ENCODE results near the gene CCDC188. TPM values are rescaled to one million over a fixed set of nuclear protein-coding genes. Genes with fewer than 3 reads are reported as not detected.

The CCDC188 gene
- total RNA-seq, 1 experiment from 2014 or later = not detected

DNA sequence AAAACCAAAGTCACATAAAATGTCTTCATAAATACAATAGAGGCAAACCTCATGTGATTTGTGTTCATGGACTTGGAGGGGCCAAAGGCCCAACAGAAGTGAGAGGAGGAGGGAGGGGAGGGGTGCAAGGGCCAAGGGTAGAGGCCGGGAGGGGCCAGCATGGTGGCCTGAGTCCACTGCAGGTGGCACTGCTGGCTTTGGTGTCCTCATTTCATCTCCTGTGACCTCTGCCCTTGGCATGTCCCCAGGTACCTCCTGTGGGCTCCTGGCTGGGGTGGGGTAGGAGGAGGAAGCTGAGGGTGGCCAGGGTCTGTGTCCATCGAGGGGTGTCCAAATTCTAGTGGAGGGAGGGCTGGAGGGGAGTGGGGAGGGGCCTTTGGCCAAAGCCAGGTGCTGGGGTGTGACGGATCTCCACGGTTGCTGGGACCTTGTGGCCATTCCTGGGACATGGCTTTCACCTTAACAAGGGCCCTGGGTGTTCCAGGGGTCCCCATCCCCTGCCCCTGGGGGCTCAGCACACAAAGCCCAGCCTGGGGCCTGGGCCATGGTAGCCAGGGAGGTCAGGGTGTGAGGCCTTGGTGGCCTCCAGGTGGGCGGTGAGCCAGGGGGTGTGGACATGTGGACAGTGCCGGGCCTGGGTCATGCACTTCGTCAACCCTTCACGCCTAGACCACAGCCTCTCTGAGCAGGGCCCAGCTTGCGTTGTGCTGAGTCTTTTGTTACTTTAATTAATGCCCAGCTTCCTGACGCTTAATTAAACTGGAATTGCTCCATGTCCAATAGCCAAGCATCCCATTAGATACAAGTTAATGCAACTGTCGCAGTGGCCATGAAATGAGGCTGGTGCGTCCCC, 20.7 kb upstream of the CCDC188 start:
- no peak for DNase-seq
- Histone ChIP-seq H4K91ac (ENCODE audit: insufficient read length, low read depth, low read length) (no peak overlapping the region), H3K4me2 (ENCODE audit: insufficient read depth, insufficient read length, low read length) (no peak overlapping the region), H2AFZ (ENCODE audit: low read length) (no peak overlapping the region), H3K4ac (ENCODE audit: low read depth, low read length) (no peak overlapping the region), H3K27me3 (ENCODE audit: insufficient read depth, low read length) (no peaks in the 10 kb centered on the region), H2BK20ac (ENCODE audit: low read depth, low read length, poor library complexity, severe bottlenecking) (no peak overlapping the region), H2BK15ac (ENCODE audit: low read depth, low read length) (no peak overlapping the region), H3K27ac (ENCODE audit: insufficient read length, low read depth, low read length) (no peak overlapping the region), H2BK5ac (ENCODE audit: insufficient read length, low read length) (no peak overlapping the region), H3K56ac (ENCODE audit: insufficient read length, low read depth, low read length) (no peak overlapping the region), H3T11ph (ENCODE audit: low read length) (no peak overlapping the region), H3K23me2 (ENCODE audit: insufficient read length, low read depth, low read length, poor library complexity, severe bottlenecking) (no peaks in the 10 kb centered on the region), H3K9ac (ENCODE audit: extremely low read depth, insufficient read length, low read length) (no peak overlapping the region), H3K79me1 (ENCODE audit: insufficient read depth, low read depth, low read length, poor library complexity, severe bottlenecking) (no peaks in the 10 kb centered on the region), H4K8ac (replicated peaks; ENCODE audit: insufficient read length, low read depth, low read length) (no peak overlapping the region), H4K5ac (ENCODE audit: insufficient read length, low read depth, low read length) (no peak overlapping the region), H3K14ac (ENCODE audit: insufficient read depth, low read length) (no peak overlapping the region; the same call in 1 of the 2 replicates), H3K79me2 (ENCODE audit: insufficient read depth, low read length) (no peaks in the 10 kb centered on the region), H4K20me1 (ENCODE audit: control insufficient read depth, insufficient read depth, insufficient read length) (no peaks in the 10 kb centered on the region), H3K23ac (ENCODE audit: insufficient read length, low read depth, low read length) (no peak overlapping the region), H2BK12ac (ENCODE audit: insufficient read length, low read depth, low read length) (no peak overlapping the region), H3K18ac (ENCODE audit: insufficient read length, low read depth, low read length) (no peak overlapping the region), H3K9me3 (ENCODE audit: control insufficient read depth, low read depth, low read length) (no peaks in the 10 kb centered on the region), H3K4me1 (ENCODE audit: insufficient read depth, low read length) (no peaks in the 10 kb centered on the region), H2AK5ac (ENCODE audit: insufficient read length, low read length) (no peak overlapping the region), H2BK120ac (ENCODE audit: low read depth, low read length, poor library complexity, severe bottlenecking) (no peak overlapping the region)
- no CpG with 5 or more reads among the region's 12 CpGs for WGBS (ENCODE audit: extremely low coverage, insufficient read length, low lambda C conversion rate)
- peaks cover 0 to 17% of the 10 kb centered on the region in 2 experiments; a peak in 2 of 4 replicates for H3K4me1 Mint-ChIP-seq
- no peaks in the 10 kb centered on the region for H3K36me3 Mint-ChIP-seq (ENCODE audit: insufficient read depth in 1 of 3, low read depth in 3 of 3)
- H3K9me3 Mint-ChIP-seq = no peaks in the 10 kb centered on the region; a peak in 1 of 5 replicates
- peak overlapping the region in 1 of 3 experiments; percentile 67; a peak in 1 of 7 replicates for H3K27ac Mint-ChIP-seq
- H3K4me3 Mint-ChIP-seq = no peak overlapping the region
- H3K27me3 Mint-ChIP-seq (ENCODE audit: low read depth) = no peaks in the 10 kb centered on the region; the same call in 1 of the 2 replicates
- TF ChIP-seq, protein P1, sequence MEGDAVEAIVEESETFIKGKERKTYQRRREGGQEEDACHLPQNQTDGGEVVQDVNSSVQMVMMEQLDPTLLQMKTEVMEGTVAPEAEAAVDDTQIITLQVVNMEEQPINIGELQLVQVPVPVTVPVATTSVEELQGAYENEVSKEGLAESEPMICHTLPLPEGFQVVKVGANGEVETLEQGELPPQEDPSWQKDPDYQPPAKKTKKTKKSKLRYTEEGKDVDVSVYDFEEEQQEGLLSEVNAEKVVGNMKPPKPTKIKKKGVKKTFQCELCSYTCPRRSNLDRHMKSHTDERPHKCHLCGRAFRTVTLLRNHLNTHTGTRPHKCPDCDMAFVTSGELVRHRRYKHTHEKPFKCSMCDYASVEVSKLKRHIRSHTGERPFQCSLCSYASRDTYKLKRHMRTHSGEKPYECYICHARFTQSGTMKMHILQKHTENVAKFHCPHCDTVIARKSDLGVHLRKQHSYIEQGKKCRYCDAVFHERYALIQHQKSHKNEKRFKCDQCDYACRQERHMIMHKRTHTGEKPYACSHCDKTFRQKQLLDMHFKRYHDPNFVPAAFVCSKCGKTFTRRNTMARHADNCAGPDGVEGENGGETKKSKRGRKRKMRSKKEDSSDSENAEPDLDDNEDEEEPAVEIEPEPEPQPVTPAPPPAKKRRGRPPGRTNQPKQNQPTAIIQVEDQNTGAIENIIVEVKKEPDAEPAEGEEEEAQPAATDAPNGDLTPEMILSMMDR (conservative IDR thresholded peaks at IDR 0.05) = no peak

Measured in H9 (cell line).